Hepatic stellate cell (primary cell): ENCODE results near the gene FASTKD3.

ENCODE experiments used
- DNase-seq: peaks from one replicate; pipeline ENCODE4 v3.0.0; 2011; ENCODE audit warnings: low spot score

Gene FASTKD3

DNA sequence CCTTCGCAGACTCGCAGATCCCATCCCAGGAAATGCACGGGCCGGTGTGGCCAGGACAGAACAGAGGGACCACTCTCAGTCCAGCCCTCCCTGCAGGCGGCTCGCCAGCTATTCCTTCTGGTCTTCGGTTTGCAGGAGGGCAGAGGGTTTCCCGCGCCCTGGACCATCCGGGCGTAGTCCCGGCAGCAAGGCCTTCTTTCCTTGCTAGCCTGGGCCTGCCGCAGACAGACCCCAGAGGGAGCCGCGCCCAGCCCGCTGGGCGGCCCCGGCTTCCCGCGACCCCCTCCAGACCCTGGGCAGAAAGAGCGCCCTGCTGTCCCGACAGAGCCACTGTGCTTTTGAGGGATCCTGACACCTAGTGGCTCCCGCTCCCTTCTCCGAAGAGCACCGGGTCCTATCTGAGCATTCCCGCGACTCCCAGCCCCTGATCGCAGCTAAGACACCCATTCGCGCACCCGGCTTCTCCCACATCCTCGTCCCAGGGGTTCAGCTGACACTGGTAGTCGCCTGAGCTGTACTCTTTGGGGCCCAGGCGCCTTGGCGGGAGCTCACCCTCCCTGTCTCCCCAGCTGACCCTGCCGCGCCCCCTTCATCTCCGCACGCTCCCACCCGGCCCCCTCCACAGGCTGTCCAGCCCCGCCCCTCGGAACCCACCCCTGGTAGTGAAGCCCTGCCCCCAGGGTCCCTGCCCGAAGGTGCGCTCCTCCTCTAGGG lies 19.0 kb downstream of the FASTKD3 start:
- peak; percentile 36 for DNase-seq

- no peak for DNase-seq
Observed at GRCh38 chr5:7848296-7848695, 20.5 kb downstream of the FASTKD3 start.

DNA sequence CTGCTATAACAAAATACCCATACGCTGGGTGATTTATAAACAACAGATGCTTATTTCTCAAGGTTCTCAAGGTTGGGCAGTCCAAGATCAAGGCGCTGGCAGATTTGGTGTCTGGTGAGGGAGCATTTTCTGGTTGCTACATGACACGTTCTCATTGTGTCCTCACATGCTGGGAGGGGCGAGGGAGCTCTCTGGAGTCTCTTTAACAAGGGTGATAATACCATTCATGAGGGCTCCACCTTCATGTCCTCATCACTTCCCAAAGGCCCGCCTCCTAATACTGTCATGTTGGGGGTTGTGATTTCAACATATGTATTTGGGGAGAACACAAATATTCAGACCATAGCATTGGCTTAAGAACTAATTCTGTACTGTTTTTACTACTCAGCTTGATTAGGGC lies 22.5 kb downstream of the FASTKD3 start:
- DNase-seq = no peak

GRCh38 chr5:7845557-7845956 lies 23.3 kb downstream of the FASTKD3 start:
- DNase-seq = no peak

DNA sequence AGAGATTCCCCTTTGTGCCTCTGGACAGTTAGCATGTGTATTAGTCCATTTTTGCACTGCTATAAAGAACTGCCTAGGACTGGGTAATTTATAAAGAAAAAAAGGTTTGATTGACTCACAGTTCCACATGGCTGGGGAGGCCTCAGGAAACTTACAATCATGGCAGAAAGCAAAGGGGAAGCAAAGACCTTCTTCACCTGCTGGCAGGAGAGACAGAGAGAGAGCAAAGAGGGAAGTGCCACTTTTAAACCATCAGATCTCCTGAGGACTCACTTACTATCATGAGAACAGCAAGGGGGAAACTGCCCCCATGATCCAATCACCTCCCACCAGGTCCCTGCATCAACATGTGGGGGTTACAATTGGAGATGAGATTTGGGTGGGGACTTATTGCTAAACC lies 23.9 kb downstream of the FASTKD3 start:
- no peak for DNase-seq

GRCh38 chr5:7842531-7842930 lies 26.3 kb downstream of the FASTKD3 start:
- no peak for DNase-seq

GRCh38 chr5:7837403-7837802 lies 31.4 kb downstream of the FASTKD3 start:
- DNase-seq = no peak

- no peak for DNase-seq
Observed at GRCh38 chr5:7834982-7835381, 33.8 kb downstream of the FASTKD3 start.

DNA sequence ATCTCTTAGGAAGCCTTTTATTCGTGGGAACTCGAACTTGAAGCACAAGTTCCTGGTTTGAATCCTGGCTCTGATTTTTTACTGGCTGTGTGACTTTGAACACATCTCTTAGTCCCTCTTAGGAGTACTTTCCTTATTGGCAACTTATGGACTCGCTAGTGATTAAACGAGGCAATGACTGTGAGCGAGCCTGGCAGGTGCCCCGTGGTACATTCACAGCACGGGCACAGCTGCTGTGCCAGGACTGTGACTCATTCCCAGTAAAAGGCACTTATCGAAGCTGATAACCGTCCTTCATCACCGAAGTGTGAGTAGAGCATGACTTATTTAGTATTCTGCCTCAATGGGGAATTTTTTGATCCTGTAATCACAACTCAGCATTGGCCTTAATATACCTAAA lies 40.6 kb downstream of the FASTKD3 start:
- no peak for DNase-seq

DNA sequence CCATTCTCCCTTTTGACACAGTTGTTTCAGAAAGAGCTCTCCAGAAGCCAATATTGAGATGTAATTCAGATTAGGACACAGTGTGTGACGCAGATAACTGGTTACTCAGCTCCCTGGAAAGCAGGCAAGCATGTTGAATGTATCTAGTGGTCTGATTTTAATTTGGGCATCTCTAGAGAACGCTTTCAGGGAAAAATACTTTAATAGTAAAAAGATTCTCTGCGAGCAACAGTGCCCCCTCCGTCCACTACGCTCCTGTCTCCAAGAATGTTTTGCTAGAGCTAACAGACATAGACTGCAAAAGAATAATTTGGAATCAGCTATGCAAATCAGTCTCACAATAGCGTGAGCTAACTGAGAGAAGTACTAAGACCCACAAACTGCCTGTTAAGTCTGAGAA lies 41.2 kb downstream of the FASTKD3 start:
- no peak for DNase-seq

DNA sequence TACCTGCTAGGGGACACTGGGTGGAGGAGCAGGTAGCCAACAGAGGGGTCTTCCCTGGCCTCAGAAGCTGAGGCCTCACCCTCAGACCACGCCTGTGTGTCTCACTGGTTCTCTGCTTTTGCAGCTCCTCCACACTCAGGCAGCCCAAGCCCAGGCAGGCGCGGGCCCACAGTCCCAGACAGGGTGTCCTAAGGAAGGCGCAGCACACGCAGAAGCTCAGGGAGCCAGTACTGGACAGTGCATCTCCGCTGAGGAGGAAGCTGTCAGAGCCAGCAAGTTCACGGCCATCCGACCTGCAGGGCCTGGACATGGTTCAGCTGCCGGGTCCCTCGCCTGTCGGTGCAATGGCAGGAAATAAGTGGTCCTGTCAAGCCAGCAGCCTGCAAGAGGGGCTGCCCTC lies 43.2 kb downstream of the FASTKD3 start:
- DNase-seq = no peak

DNA sequence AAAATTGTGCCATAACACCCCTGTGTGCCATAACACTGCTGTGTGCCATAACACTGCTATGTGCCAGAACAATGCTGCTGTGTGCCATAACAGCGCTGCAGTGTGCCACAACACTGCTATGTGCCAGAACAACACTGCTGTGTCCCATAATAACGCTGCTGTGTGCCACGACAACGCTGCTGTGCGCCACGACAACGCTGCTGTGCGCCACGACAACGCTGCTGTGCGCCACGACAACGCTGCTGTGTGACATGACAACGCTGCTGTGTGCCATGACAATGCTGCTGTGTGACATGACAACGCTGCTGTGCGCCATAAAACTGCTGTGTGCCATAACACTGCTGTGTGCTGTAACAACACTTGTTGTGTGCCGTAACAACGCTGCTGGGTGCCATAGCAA lies 43.8 kb downstream of the FASTKD3 start:
- no peak for DNase-seq

- DNase-seq = no peak
Observed at GRCh38 chr5:7823594-7823993, 45.2 kb downstream of the FASTKD3 start.

- DNase-seq = no peak
Observed at GRCh38 chr5:7822449-7822848, 46.4 kb downstream of the FASTKD3 start.

- no peak for DNase-seq
Observed at GRCh38 chr5:7816535-7816901, 52.3 kb downstream of the FASTKD3 start.

DNA sequence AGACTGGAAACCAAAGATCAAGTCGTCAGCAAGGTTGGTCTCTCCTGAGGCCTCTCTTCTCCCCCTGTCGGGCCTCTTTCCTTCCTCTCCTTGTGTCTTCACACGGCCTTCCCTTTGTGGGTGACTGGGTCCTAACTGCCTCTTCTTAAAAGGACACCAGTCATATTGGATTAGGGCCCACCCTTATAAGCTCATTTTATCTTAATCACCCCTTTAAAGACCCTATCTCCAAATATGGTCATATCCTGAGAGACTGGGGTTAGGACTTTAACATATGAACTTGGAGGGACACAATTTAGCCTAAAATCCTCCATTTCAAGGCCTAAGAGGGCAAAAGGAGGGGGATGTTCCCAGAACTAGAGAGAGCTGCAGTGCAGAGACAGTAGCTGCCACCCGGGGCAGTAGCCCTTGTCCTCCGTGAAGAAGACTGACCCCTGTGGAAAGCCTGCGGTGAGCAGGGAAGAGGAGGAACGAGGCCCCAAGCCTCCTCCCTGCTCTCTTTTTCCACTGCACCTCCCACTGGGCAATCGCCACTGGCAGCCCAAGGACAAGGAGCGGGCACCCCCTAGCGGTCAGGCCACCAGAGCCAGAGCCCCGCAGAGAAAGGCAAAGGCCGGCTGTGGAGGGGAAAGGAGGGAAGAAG lies 52.8 kb downstream of the FASTKD3 start:
- peak; percentile 64 for DNase-seq

- no peak for DNase-seq
Observed at GRCh38 chr5:7814816-7815215, 54.0 kb downstream of the FASTKD3 start.

DNA sequence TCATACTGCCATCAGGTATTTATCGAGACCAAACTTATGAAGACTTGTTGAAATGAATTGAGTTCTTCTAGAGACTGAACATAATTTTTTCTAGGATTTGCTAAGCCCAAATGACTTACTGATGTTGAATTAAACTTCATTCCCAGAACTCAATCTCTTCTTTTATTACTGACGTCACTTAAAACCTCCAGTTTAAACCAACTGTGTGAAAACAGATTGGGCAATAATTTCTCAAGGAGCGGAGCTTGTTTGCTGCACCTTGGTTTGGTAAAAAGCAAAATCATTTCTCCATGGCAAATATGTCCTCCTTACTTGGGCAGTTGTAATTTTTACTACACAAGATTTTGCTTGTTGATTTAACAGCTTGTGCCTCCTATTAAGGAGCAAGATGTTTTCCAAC lies 55.3 kb downstream of the FASTKD3 start:
- DNase-seq = no peak

GRCh38 chr5:7813007-7813406 lies 55.8 kb downstream of the FASTKD3 start:
- no peak for DNase-seq

GRCh38 chr5:7811715-7812114 lies 57.1 kb downstream of the FASTKD3 start:
- DNase-seq = no peak
